Upper lobe of right lung (tissue), 1 donor: ENCODE data around the gene PHTF2. TPM values are rescaled to one million over a fixed set of nuclear protein-coding genes. Genes with fewer than 3 reads are reported as not detected.
A peak's percentile ranks its signal among the peaks of the same experiment; 100 is the strongest.

ENCODE experiments used
- ATAC-seq: fragments of 200-7000 bp; cut with Tn5 transposase; one replicate; pipeline ENCODE4 v1.9.1; 2020; ENCODE audit warnings: mild to moderate bottlenecking, moderate library complexity
- DNase-seq: peaks from one replicate; pipeline ENCODE4 v3.0.0-alpha.2; 2020
- H3K27ac ChIP-seq: fragments of 200-600 bp; one replicate; pipeline ENCODE4 v1.8.0; 2022
- H3K27me3 ChIP-seq: fragments of 200-600 bp; one replicate; pipeline ENCODE4 v1.8.0; 2022; ENCODE audit warnings: mild to moderate bottlenecking
- H3K36me3 ChIP-seq: fragments of 200-600 bp; one replicate; pipeline ENCODE4 v1.8.0; 2022
- H3K4me1 ChIP-seq: fragments of 200-600 bp; one replicate; pipeline ENCODE4 v1.8.0; 2022
- H3K4me3 ChIP-seq: fragments of 200-600 bp; one replicate; pipeline ENCODE4 v1.8.0; 2022; ENCODE audit warnings: mild to moderate bottlenecking
- H3K9me3 ChIP-seq: fragments of 200-600 bp; one replicate; pipeline ENCODE4 v1.8.0; 2022
- CTCF ChIP-seq: fragments of 200-600 bp; IDR thresholded peaks from one replicate; pipeline ENCODE4 v1.8.0; 2022; ENCODE audit warnings: antibody characterized with exemption
- intact Hi-C: fragments of 100-400 bp; cut with DNase I; formaldehyde crosslinking; loops from one replicate; pipeline ENCODE4 v1.11.0; 2022
- total RNA-seq: library from RNA; stranded (reverse); fragmentation: NEBNext Ultra II Directional; extraction: Animal tissue kit (Norgen Biotek cat#: 25700); gene quantifications from one replicate; pipeline ENCODE4 v1.2.1, GENCODE V29; 2021
- donor health status: DM: no; HTN: yes; CAD: no; lungs with severe emphysema.

The PHTF2 gene
- total RNA-seq, 1 donor from 2014 or later, result 14.4 TPM

DNA sequence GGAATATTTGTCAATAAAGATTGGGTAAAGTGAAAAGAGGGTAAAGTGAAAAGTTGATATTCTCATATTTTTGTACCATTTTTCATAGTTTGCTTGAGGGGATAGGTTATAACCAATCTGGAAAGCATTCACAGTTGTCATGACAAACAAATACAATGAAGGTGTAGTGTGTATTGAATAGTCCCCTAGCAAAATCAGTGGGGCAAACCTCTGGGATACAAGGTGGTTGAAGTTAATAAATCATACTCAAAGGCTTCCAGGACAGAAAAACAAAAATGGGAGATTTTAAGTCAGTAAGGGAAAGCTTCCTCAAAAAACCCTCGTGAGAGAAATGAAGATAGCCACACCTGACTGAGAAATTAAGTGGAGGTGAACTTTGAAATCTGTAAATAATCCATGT lies 39.4 kb downstream of the PHTF2 start:
- DNase-seq, result no peak
- no peaks in the 10 kb centered on the region for H3K9me3 ChIP-seq
- no peak overlapping the region for H3K27ac ChIP-seq
- intact Hi-C loops, result no loop called here
- H3K4me3 ChIP-seq, result no peak overlapping the region
- no peak for ATAC-seq
- no peak for TF ChIP-seq CTCF
- no peaks in the 10 kb centered on the region for H3K36me3 ChIP-seq
- H3K4me1 ChIP-seq, result peaks cover 5% of the 10 kb centered on the region
- no peaks in the 10 kb centered on the region for H3K27me3 ChIP-seq

DNA sequence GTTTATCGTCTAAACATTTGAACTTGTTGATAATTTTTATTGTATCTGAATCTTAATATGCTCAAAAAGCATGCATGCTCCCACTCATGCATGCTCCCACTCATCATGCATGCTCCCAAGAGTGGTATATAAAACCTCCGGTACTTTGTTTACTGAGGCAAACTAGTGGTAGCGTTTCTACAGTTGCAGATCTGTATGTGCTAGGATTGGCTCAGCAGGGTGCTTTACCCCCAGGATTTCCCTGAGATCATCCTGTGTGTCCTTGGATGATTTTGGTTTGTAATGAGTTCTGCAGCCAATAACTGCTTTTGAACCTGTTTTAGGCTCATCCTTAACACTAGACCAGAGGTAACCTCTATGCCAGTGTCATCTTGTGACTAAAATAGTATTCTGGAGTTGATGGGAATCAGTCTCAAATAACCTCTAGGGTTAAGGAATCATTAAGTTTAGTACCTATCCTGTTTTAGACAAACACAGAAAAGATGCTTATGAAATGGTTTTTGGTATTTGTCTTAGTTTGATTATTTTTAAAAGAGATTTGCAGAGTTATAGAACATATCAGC lies 40.4 kb downstream of the PHTF2 start:
- Histone ChIP-seq H3K9me3 (no peaks in the 10 kb centered on the region), H3K27me3 (no peaks in the 10 kb centered on the region), H3K4me3 (no peak overlapping the region), H3K27ac (no peak overlapping the region), H3K4me1 (peaks cover 5% of the 10 kb centered on the region), H3K36me3 (no peaks in the 10 kb centered on the region)
- intact Hi-C loops, result no loop called here
- no peak for ATAC-seq
- DNase-seq, result no peak
- no peak for TF ChIP-seq CTCF

GRCh38 chr7:77839919-77840318 lies 41.3 kb downstream of the PHTF2 start:
- intact Hi-C loops, result no loop called here
- DNase-seq, result no peak

GRCh38 chr7:77843194-77843593 lies 44.6 kb downstream of the PHTF2 start:
- Histone ChIP-seq H3K4me3 (no peak overlapping the region), H3K9me3 (no peaks in the 10 kb centered on the region), H3K4me1 (no peaks in the 10 kb centered on the region), H3K36me3 (no peaks in the 10 kb centered on the region), H3K27me3 (no peaks in the 10 kb centered on the region), H3K27ac (no peak overlapping the region)
- ATAC-seq (peak; percentile 55), DNase-seq (no peak)
- intact Hi-C loops, result no loop called here
- TF ChIP-seq CTCF, result no peak

More at GRCh38 chr7:77839919-77840318, 41.3 kb downstream of the PHTF2 start:
- H3K36me3 ChIP-seq, result no peaks in the 10 kb centered on the region
- no peaks in the 10 kb centered on the region for H3K27me3 ChIP-seq
- no peak for TF ChIP-seq CTCF
- no peak overlapping the region for H3K27ac ChIP-seq
- no peaks in the 10 kb centered on the region for H3K9me3 ChIP-seq
- no peak for ATAC-seq
- H3K4me3 ChIP-seq, result no peak overlapping the region
- no peaks in the 10 kb centered on the region for H3K4me1 ChIP-seq

DNA sequence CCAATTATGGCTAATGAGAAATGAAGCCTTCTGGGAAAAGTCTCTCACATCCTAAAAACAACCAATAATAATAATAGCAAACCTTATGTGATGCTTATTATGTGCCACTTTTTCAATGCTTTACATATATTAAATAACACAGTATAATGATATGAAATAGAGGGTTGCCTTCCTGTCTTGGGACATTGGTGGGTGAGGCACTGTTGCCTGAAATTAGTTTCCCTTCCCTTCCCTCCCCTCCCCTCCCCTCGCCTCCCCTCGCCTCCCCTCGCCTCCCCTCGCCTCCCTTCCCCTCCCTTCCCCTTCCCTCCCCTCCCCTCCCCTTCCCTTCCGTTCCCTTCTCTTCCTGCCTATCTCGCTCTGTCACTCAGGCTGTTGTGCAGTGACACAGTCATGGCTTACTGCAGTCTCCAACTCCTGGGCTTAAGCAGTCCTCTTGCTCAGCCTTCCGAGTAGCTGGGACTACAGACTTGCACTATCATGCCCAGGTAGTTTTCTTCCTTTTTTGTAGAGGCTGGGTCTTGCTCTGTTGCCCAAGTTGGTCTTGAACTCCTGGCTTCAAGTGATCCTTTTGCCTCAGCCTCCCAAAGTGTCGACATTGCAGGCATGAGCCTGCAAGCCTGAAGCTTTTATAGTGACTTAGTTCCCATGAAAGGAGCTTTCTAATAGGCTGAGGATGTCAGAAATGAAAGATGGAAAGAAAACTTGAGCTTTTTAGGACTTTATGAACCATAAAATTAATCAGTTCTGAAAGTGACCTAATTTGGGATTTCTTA lies 47.9 kb downstream of the PHTF2 start:
- intact Hi-C loops, result no loop called here
- H3K4me1 ChIP-seq, result no peaks in the 10 kb centered on the region
- H3K4me3 ChIP-seq, result no peak overlapping the region
- no peak for DNase-seq
- no peak for ATAC-seq
- H3K27me3 ChIP-seq, result no peaks in the 10 kb centered on the region
- no peaks in the 10 kb centered on the region for H3K36me3 ChIP-seq
- no peak for TF ChIP-seq CTCF
- H3K9me3 ChIP-seq, result no peaks in the 10 kb centered on the region
- H3K27ac ChIP-seq, result no peak overlapping the region
